ENCODE results near the gene AGPAT4. TPM values are rescaled to one million over a fixed set of nuclear protein-coding genes. Genes with fewer than 3 reads are reported as not detected.

Gene AGPAT4
- total RNA-seq, 1 experiment from 2014 or later = 15.5 TPM

DNA sequence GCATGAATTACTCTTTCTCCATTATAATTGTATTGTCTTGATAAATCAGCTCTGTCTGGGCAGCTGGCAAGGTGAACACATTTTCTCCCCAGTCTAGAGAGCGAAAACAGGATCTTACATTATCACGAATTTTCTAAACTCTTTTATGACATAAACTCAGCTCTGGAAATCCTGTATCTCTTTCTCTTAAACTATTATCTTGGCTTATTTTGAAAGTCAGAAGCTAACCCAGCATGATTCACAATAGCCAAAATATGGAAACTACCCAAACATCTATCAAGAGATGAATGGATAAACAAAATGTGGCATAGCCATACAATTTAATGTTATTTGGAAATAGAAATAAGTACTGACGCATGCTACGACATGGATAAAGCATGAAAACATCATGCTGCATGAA lies 25.9 kb upstream of the AGPAT4 start:
- Histone ChIP-seq H3K4me3 (replicated peaks in 1 of 2; ENCODE audit: low read depth in 1 of 2, low read length in 2 of 2) (no peak overlapping the region), H3K9me3 (ENCODE audit: control insufficient read depth in 1 of 2, insufficient read depth in 1 of 2, low read depth in 1 of 2, low read length in 2 of 2) (0 out of 4 replicates have a peak, but pooled peaks cover 0 to 5% of the 10 kb centered on the region in 2 experiments), H3K4me2 (ENCODE audit: low read length) (no peak overlapping the region), H4K20me1 (ENCODE audit: insufficient read depth) (no peaks in the 10 kb centered on the region), H3K9ac (ENCODE audit: low read length) (no peak overlapping the region), H3K27me3 (ENCODE audit: insufficient read depth, low read length) (no peaks in the 10 kb centered on the region), H3K36me3 (ENCODE audit: control insufficient read depth in 1 of 2, insufficient read depth in 2 of 2, low read length in 2 of 2) (no peaks in the 10 kb centered on the region), H3K27ac (ENCODE audit: low read depth, low read length) (no peak overlapping the region), H3K79me2 (ENCODE audit: insufficient read depth, low read length) (no peaks in the 10 kb centered on the region), H3K4me1 (ENCODE audit: control insufficient read depth in 1 of 2, insufficient read depth in 2 of 2, low read length in 2 of 2) (peaks cover 5 to 26% of the 10 kb centered on the region in 2 experiments), H3K9me2 (ENCODE audit: insufficient read depth) (no peaks in the 10 kb centered on the region), H2AFZ (ENCODE audit: low read depth, low read length, poor library complexity, severe bottlenecking) (no peak overlapping the region)
- DNase-seq (ENCODE audit: low read depth, low spot score) = no peak
- intact Hi-C loops (cut with micrococcal nuclease) = no loop called here
- ChIA-PET RAD21 (ENCODE audit: low non-redundant PET in 1 of 2, low total read pairs in 2 of 2, uncharacterized antibody in 2 of 2, unreplicated experiment in 2 of 2) (no interaction called here), CTCF (no interaction called here), POLR2A (no interaction called here)
- BruUV-seq (replicated peaks) = no TSS peak
- TF ChIP-seq POLR2AphosphoS5 (IDR thresholded peaks at IDR 0.05; ENCODE audit: low read depth, low read length) = no peak
- TF ChIP-seq REST (IDR thresholded peaks at IDR 0.05; ENCODE audit: low read depth) = no peak
- no peak for TF ChIP-seq CEBPB (IDR thresholded peaks at IDR 0.05; ENCODE audit: low read depth)
- no peak for TF ChIP-seq POLR2A (IDR thresholded peaks at IDR 0.05; ENCODE audit: borderline replicate concordance, extremely low read depth, insufficient read depth, insufficient read length)
- ATAC-seq = no peak

DNA sequence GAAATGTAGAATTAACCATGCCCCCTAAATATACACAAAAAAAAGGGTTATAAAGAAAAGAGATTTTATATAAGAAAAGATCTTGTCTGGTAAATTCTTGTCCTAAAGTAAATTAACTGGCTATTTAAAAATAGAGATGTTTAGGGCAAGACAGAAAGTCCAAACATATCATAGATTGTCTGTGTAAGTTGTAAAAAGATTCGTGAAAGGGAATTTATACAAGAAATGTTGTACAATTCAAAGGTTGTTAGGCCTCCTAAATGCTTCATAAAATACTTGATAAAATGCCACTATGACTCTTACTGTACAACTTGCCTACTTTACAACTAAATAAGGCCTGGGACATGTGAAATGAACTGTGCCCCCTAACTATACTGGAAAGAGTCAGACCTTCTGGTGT lies 21.9 kb upstream of the AGPAT4 start:
- no peaks in the 10 kb centered on the region for H4K20me1 ChIP-seq (ENCODE audit: insufficient read depth)
- POLR2A ChIA-PET = no interaction called here
- no peaks in the 10 kb centered on the region for H3K36me3 ChIP-seq (ENCODE audit: control insufficient read depth in 1 of 2, insufficient read depth in 2 of 2, low read length in 2 of 2)
- H3K79me2 ChIP-seq (ENCODE audit: insufficient read depth, low read length) = no peaks in the 10 kb centered on the region
- no TSS peak for BruUV-seq (replicated peaks)
- no peak overlapping the region for H3K4me3 ChIP-seq (replicated peaks in 1 of 2; ENCODE audit: low read depth in 1 of 2, low read length in 2 of 2)
- 0 out of 4 replicates have a peak, but pooled peaks cover 0 to 5% of the 10 kb centered on the region in 2 experiments for H3K9me3 ChIP-seq (ENCODE audit: control insufficient read depth in 1 of 2, insufficient read depth in 1 of 2, low read depth in 1 of 2, low read length in 2 of 2)
- DNase-seq (ENCODE audit: low read depth, low spot score) (no peak), ATAC-seq (no peak)
- no peak overlapping the region for H2AFZ ChIP-seq (ENCODE audit: low read depth, low read length, poor library complexity, severe bottlenecking)
- no peak overlapping the region for H3K4me2 ChIP-seq (ENCODE audit: low read length)
- intact Hi-C loops (cut with micrococcal nuclease) = no loop called here
- H3K9ac ChIP-seq (ENCODE audit: low read length) = no peak overlapping the region
- no peaks in the 10 kb centered on the region for H3K27me3 ChIP-seq (ENCODE audit: insufficient read depth, low read length)
- CTCF ChIA-PET = no interaction called here
- RAD21 ChIA-PET (ENCODE audit: low non-redundant PET in 1 of 2, low total read pairs in 2 of 2, uncharacterized antibody in 2 of 2, unreplicated experiment in 2 of 2) = no interaction called here
- no peaks in the 10 kb centered on the region for H3K9me2 ChIP-seq (ENCODE audit: insufficient read depth)
- no peak for TF ChIP-seq JUND (IDR thresholded peaks at IDR 0.05)
- no peak for TF ChIP-seq EZH2phosphoT487 (IDR thresholded peaks at IDR 0.05; ENCODE audit: borderline replicate concordance)
- TF ChIP-seq POLR2AphosphoS5 (IDR thresholded peaks at IDR 0.05; ENCODE audit: low read depth, low read length) = no peak
- no peak for TF ChIP-seq ZBTB33 (IDR thresholded peaks at IDR 0.05; ENCODE audit: extremely low read depth, insufficient replicate concordance, low read length)
- TF ChIP-seq RAD21 (IDR thresholded peaks at IDR 0.05; ENCODE audit: low read depth) = no peak
- no peaks in the 10 kb centered on the region for H3K4me1 ChIP-seq (ENCODE audit: control insufficient read depth in 1 of 2, insufficient read depth in 2 of 2, low read length in 2 of 2)
- no peak overlapping the region for H3K27ac ChIP-seq (ENCODE audit: low read depth, low read length)

Measured in HCT116 (cell line).